Activated CD4-positive, alpha-beta T cell treated with anti-CD3 and anti-CD28 coated beads for 36 hours (primary cell): ENCODE data around the gene HIGD2B. TPM values are rescaled to one million over a fixed set of nuclear protein-coding genes. Genes with fewer than 3 reads are reported as not detected.
A peak's percentile ranks its signal among the peaks of the same experiment; 100 is the strongest.
"Not testable (repeated sequence)": the region's sequence is repeated elsewhere in the genome, so short reads cannot be mapped to it uniquely, and the experiment has no call there.

Experiments used
- ATAC-seq: fragments of 200-7000 bp; cut with Tn5 transposase; one replicate; pipeline ENCODE4 v1.10.0; 2021; ENCODE audit warnings: mild to moderate bottlenecking, moderate library complexity
- CTCF ChIA-PET: fragments of 350-600 bp; sonication (Branson Sonifier 250); formaldehyde crosslinking; loops from one replicate; lab custom pipeline; 2021; ENCODE audit warnings: antibody characterized with exemption; lab: Charles Lee
- POLR2A ChIA-PET: fragments of 350-600 bp; sonication (Branson Sonifier 250); formaldehyde crosslinking; loops from one replicate; lab custom pipeline; 2021; ENCODE audit warnings: antibody characterized with exemption, inconsistent platforms; lab: Charles Lee
- DNase-seq: peaks from one replicate; pipeline ENCODE4 v3.0.0-alpha.2; 2020
- H3K27ac Mint-ChIP-seq: one replicate; pipeline ENCODE4 v1.8.0; 2021; ENCODE audit warnings: mixed read lengths
- H3K27me3 Mint-ChIP-seq: one replicate; pipeline ENCODE4 v1.8.0; 2021; ENCODE audit warnings: mixed read lengths
- H3K36me3 Mint-ChIP-seq: one replicate; pipeline ENCODE4 v1.8.0; 2021; ENCODE audit warnings: low read depth, mixed read lengths
- H3K4me1 Mint-ChIP-seq: one replicate; pipeline ENCODE4 v1.8.0; 2021; ENCODE audit warnings: mixed read lengths
- H3K4me3 Mint-ChIP-seq: one replicate; pipeline ENCODE4 v1.8.0; 2021; ENCODE audit warnings: mild to moderate bottlenecking, moderate library complexity, mixed read lengths
- H3K9me3 Mint-ChIP-seq: one replicate; pipeline ENCODE4 v1.8.0; 2021; ENCODE audit warnings: low read depth, mixed read lengths
- intact Hi-C, 2 experiments: fragments of 100-400 bp; cut with DNase I in 1 of 2; cut with micrococcal nuclease in 1 of 2; formaldehyde crosslinking; loops; one replicate each; pipeline versions ENCODE4 v1.14.2 to v1.15.1; 2022 to 2024; cut with DNase I, micrococcal nuclease
- total RNA-seq, 2 experiments: library from RNA; stranded (reverse); gene quantifications; one replicate each; pipeline ENCODE4 v1.2.3, GENCODE V29; 2021

Gene HIGD2B
- total RNA-seq, 2 experiments from 2014 or later = not detected

DNA sequence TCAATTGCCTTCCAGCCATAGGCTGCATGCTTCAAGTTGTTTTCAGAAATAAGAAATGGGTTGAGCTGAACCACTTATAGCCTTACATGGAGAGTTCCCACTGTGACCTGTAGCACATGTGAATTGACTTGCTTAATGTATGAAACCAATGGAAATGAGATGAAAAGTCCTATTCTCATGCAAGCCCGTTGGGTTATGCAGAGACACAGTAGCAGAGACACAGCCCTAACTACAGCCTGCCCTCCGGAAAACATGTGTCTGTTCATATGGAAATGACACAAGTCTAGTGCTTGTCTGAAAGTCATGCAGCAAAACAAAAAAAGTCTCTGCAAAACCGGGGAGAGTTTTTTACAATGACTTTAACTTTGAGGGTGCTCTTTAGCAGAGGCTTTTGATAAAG, 14.5 kb downstream of the HIGD2B start:
- DNase-seq (no peak), ATAC-seq (no peak)
- H3K27ac Mint-ChIP-seq = no peak overlapping the region
- CTCF ChIA-PET = interaction anchor here (0.6 to 2.4 kb wide), 20 partner anchors 9 to 445 kb away, joined by 3 to 22 read pairs (median 4); partner anchors contain the start of genes BBS4, HEXA and HIGD2B
- no peaks in the 10 kb centered on the region for H3K9me3 Mint-ChIP-seq
- H3K27me3 Mint-ChIP-seq = peaks cover 3% of the 10 kb centered on the region
- intact Hi-C loops = loop anchor here (1.0 to 5.0 kb wide), 2 partner anchors 69 to 71 kb away; no protein-coding TSS in a partner anchor
- H3K4me1 Mint-ChIP-seq = peaks cover 6% of the 10 kb centered on the region
- POLR2A ChIA-PET = no interaction called here
- H3K4me3 Mint-ChIP-seq = no peak overlapping the region
- H3K36me3 Mint-ChIP-seq = no peaks in the 10 kb centered on the region

- POLR2A ChIA-PET, H3K27me3 Mint-ChIP-seq, H3K9me3 Mint-ChIP-seq, H3K36me3 Mint-ChIP-seq, H3K27ac Mint-ChIP-seq, H3K4me1 Mint-ChIP-seq: not testable (repeated sequence)
- CTCF ChIA-PET = interaction anchor here (0.6 to 2.4 kb wide), 23 partner anchors 10 to 444 kb away, joined by 3 to 22 read pairs (median 3); partner anchors contain the start of genes BBS4 and HIGD2B
- DNase-seq (peak; percentile 84), ATAC-seq (peak; percentile 96)
- peak overlapping the region; percentile 32 for H3K4me3 Mint-ChIP-seq
- intact Hi-C loops = loop anchor here (1.0 to 5.0 kb wide), 2 partner anchors 69 to 71 kb away; no protein-coding TSS in a partner anchor
Observed at GRCh38 chr15:72670656-72671352, 15.2 kb downstream of the HIGD2B start.

DNA sequence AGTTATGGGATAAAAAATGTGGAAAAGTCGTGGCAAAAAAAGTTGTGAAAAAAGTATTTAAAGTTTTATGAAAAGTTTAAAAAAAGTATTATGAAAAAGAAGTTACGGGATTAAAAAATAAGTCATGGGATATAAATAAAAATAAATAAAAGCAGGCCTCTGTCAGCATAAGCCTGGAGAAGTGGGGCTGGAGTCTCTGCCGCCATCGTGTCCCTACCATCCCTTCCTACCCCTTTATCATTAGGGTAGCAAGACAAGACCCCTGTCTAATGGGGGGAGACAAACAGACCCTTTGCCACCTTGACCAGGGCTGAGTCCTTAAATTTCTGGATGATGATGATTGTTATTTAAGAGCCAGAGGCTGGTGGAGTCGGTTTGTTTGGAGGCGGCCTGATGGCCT, 16.2 kb downstream of the HIGD2B start:
- H3K9me3 Mint-ChIP-seq, H3K4me1 Mint-ChIP-seq, H3K27ac Mint-ChIP-seq, DNase-seq, H3K4me3 Mint-ChIP-seq, CTCF ChIA-PET, H3K36me3 Mint-ChIP-seq, ATAC-seq, POLR2A ChIA-PET, H3K27me3 Mint-ChIP-seq: not testable (repeated sequence)
- intact Hi-C loops = loop anchor here in 1 of 2 experiments (5.0 kb wide), 1 partner anchor 68 kb away; no protein-coding TSS in a partner anchor

- H3K27me3 Mint-ChIP-seq, H3K27ac Mint-ChIP-seq, CTCF ChIA-PET, H3K9me3 Mint-ChIP-seq, DNase-seq, H3K4me3 Mint-ChIP-seq, ATAC-seq, H3K4me1 Mint-ChIP-seq, intact Hi-C loops, H3K36me3 Mint-ChIP-seq, POLR2A ChIA-PET: not testable (repeated sequence)
Observed at GRCh38 chr15:72665706-72666105, 20.3 kb downstream of the HIGD2B start.

DNA sequence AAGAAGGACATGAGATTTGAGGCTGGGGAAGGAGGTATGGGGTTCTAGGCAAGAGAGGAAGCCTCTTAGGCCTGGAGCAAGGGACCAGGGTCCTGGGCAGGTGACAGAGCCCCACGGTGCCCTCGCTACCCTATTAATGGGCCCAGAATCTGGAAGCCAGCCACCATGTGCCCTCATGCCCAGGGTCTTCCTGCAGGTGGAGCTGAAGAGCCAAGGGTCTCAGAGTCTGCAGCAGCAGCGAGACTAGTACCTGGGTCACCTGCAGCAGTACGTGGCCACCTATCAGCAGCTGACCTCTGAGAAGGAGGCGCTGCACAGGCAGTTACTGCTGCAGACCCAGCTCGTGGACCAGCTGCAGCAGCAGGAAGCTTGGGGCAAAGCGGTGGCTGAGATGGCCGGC, 22.1 kb downstream of the HIGD2B start:
- H3K9me3 Mint-ChIP-seq, H3K4me1 Mint-ChIP-seq, CTCF ChIA-PET, POLR2A ChIA-PET, H3K27ac Mint-ChIP-seq, H3K27me3 Mint-ChIP-seq, intact Hi-C loops, H3K36me3 Mint-ChIP-seq, ATAC-seq, H3K4me3 Mint-ChIP-seq: not testable (repeated sequence)
- DNase-seq = peak; percentile 22

DNA sequence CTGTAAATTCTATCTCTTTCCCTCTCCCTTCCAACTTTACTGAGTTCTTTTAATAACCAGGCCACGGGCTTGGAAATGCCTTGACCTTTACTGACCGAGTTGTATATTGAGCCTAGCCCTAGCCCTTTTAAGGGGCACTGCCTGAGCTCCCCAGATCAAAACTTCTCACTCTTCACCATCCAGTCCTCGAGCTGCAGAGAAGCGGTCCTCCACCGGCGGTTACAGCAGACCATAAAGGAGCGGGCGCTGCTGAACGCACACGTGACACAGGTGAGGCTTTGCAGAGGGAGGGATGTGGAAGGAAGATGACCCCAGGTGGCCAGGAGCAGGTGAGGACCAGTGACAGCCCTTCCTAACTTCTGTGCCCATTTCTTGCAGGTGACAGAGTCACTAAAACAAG, 24.9 kb downstream of the HIGD2B start:
- H3K4me1 Mint-ChIP-seq, intact Hi-C loops, CTCF ChIA-PET, ATAC-seq, H3K36me3 Mint-ChIP-seq, H3K27ac Mint-ChIP-seq, POLR2A ChIA-PET, DNase-seq, H3K27me3 Mint-ChIP-seq, H3K9me3 Mint-ChIP-seq, H3K4me3 Mint-ChIP-seq: not testable (repeated sequence)

DNA sequence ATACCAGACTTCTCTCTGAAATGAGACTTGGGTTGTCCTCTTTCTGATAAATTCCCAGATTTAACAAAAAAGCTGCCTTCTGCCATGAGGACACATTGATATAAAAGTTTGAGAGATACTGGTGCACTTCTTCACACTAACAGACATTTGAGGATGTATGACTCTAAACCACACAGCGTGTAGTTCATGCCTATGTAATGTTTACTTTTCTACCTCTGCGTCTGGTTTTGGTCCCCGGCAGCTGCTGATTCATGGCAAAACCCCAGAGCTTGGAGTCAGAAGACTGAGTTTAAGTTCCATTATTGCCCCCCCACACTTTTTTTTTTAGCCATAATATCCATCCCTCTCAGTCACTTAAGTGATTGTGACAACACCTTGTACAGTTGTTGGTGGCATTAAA, 30.0 kb downstream of the HIGD2B start:
- intact Hi-C loops, H3K4me1 Mint-ChIP-seq, H3K27ac Mint-ChIP-seq, POLR2A ChIA-PET, CTCF ChIA-PET, H3K27me3 Mint-ChIP-seq, DNase-seq, H3K36me3 Mint-ChIP-seq, H3K9me3 Mint-ChIP-seq, H3K4me3 Mint-ChIP-seq, ATAC-seq: not testable (repeated sequence)

- H3K36me3 Mint-ChIP-seq, H3K4me3 Mint-ChIP-seq, ATAC-seq, H3K9me3 Mint-ChIP-seq, intact Hi-C loops, DNase-seq, POLR2A ChIA-PET, CTCF ChIA-PET, H3K4me1 Mint-ChIP-seq, H3K27me3 Mint-ChIP-seq, H3K27ac Mint-ChIP-seq: not testable (repeated sequence)
Observed at GRCh38 chr15:72654397-72654796, 31.6 kb downstream of the HIGD2B start, which contains the start of gene GOLGA6B. Gene GOLGA6B (plus strand): TSS chr15:72654697. CDS start chr15:72654738, 41 bp downstream.

DNA sequence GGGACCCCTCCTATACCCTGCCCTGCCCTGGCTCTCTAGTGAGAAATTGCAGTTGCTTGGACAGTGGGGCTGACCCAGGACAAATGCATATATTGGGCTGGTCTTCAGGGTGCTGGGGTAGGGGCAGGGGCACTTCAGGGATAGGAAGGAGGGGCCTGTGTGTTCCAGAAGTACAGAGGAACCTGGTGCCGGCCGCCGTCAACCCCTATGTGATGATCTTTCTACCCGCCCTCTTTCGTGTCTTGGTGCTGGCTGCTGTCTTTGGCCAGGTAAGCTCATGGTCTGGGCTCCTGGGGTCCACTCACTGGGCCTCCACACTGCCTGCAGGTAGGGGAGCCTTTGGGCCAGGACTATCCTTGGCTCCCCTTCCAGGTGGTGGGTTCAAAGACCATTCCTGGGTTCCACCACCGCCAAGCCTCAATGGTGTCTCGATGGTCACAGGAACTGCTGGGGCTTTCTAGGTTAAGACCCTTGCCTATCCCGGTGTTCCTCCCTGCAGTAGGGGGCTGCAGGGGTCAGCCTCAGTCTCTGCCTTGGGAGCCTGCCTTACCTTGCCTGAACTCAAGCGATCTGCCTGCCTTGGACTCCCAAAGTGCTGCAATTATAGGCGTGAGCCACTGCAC, 37.2 kb downstream of the HIGD2B start:
- H3K4me1 Mint-ChIP-seq, ATAC-seq, H3K4me3 Mint-ChIP-seq, POLR2A ChIA-PET, H3K27ac Mint-ChIP-seq, H3K27me3 Mint-ChIP-seq, H3K36me3 Mint-ChIP-seq, intact Hi-C loops, DNase-seq, CTCF ChIA-PET, H3K9me3 Mint-ChIP-seq: not testable (repeated sequence)

DNA sequence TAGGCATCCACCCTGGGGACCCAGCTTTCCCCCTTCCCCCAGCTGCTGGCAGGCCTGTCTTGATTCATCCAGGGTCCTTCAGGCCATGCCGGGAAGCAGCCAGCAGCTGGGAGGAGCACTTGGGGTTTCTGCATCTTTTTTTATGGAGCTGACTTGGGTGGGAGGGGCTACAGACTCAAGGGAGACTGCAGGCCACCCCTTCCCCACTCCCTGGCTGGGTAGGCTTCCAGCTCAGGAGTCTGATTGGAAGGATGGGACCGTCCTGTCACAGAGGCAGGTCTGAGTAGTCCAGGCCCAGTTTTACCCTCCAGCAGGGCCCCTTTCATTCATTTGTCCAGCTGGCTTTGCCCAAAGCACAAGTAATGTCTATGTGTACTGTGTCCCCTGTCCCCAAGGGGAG, 43.7 kb downstream of the HIGD2B start:
- H3K4me1 Mint-ChIP-seq, H3K27ac Mint-ChIP-seq, ATAC-seq, POLR2A ChIA-PET, DNase-seq, H3K36me3 Mint-ChIP-seq, intact Hi-C loops, CTCF ChIA-PET, H3K27me3 Mint-ChIP-seq, H3K4me3 Mint-ChIP-seq, H3K9me3 Mint-ChIP-seq: not testable (repeated sequence)

DNA sequence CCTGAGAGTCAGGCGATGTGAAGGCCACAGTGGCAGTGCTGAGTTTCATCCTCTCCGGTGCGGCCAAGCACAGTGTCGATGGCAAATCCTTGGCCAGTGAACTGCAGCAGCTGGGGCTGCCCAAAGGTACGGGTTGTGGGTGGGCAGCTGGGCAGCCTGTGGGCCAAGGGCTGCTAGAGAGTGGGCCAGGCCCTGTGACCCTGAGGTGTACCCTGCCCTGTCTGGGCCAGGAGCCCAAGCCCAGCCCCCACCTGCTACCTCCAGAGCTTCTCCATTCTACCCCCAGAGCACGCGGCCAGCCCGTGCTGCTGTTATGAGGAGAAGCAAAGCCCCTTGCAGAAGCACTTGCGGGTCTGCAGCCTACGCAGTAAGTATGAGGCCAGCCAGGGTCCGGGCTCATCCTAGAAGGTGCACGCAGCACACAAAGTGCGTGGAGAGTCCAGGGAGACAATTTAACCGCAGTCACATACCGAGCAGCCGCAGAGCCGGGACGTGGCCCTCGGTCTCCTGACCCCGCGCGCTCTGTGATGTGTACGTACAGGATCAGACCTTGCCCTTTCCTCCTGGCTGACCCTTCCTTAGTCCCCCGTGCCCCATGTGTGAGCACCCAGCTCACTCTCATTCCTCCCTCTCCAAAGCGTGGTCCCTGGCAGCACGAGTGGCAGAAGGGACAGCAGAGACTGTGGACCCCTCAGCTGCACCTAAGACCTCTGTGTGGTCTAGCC, 46.1 kb downstream of the HIGD2B start:
- H3K4me1 Mint-ChIP-seq, H3K27ac Mint-ChIP-seq, H3K9me3 Mint-ChIP-seq, CTCF ChIA-PET, H3K36me3 Mint-ChIP-seq, POLR2A ChIA-PET, DNase-seq, ATAC-seq, H3K27me3 Mint-ChIP-seq, intact Hi-C loops, H3K4me3 Mint-ChIP-seq: not testable (repeated sequence)
